Tibial nerve (tissue), 4 donors: Measurements from ENCODE around the gene MECP2. TPM values are rescaled to one million over a fixed set of nuclear protein-coding genes. Genes with fewer than 3 reads are reported as not detected.
"Not testable (repeated sequence)": the region's sequence is repeated elsewhere in the genome, so short reads cannot be mapped to it uniquely, and the experiment has no call there.

Experiments used
- DNase-seq, 2 donors: peaks; one replicate each; pipeline ENCODE4 v3.0.0-alpha.2; 2019; ENCODE audit warnings: low spot score in 2 of 2
- H3K27ac ChIP-seq, 4 donors: fragments of 200-600 bp; sonication (generic) in 3 of 4; one replicate each; pipeline ENCODE4 v1.5.1; 2017 to 2019; ENCODE audit warnings: mild to moderate bottlenecking in 1 of 4
- H3K27me3 ChIP-seq, 2 donors: fragments of 200-600 bp; sonication (generic) in 1 of 2; one replicate each; pipeline versions ENCODE4 v1.5.1 to v1.6.0; 2017 to 2019
- H3K36me3 ChIP-seq, 3 donors: fragments of 200-600 bp; sonication (generic); one replicate each; pipeline ENCODE4 v1.5.1; 2018 to 2019
- H3K4me1 ChIP-seq, 4 donors: fragments of 200-600 bp; sonication (generic) in 3 of 4; one replicate each; pipeline ENCODE4 v1.5.1; 2017 to 2019
- H3K4me3 ChIP-seq, 4 donors: fragments of 200-600 bp; sonication (generic) in 3 of 4; one replicate each; pipeline ENCODE4 v1.5.1; 2017 to 2019; ENCODE audit warnings: mild to moderate bottlenecking in 1 of 4, moderate library complexity in 1 of 4
- H3K9me3 ChIP-seq, 4 donors: fragments of 200-600 bp; sonication (generic) in 3 of 4; one replicate each; pipeline ENCODE4 v1.5.1; 2017 to 2019
- CTCF ChIP-seq, 5 experiments: fragments of 200-600 bp in 3 of 5; fragments of 450-650 bp in 2 of 5; sonication (generic) in 3 of 5; IDR thresholded peaks; one replicate each; pipeline ENCODE4 v1.5.1; 2016 to 2019; ENCODE audit warnings: antibody characterized with exemption in 5 of 5, mild to moderate bottlenecking in 3 of 5, moderate library complexity in 2 of 5
- EP300 ChIP-seq, 2 donors: sonication (generic); formaldehyde crosslinking; IDR thresholded peaks; one replicate each; pipeline ENCODE4 v1.6.1; 2017; ENCODE audit warnings: antibody characterized with exemption in 2 of 2, mild to moderate bottlenecking in 1 of 2
- POLR2A ChIP-seq, 2 donors: fragments of 450-650 bp; IDR thresholded peaks; one replicate each; pipeline ENCODE4 v1.6.1; 2017; ENCODE audit warnings: antibody characterized with exemption in 2 of 2, mild to moderate bottlenecking in 2 of 2, moderate library complexity in 2 of 2
- WGBS, 2 donors: methylation state at CpG; one replicate each; pipeline ENCODE4 v1.1.5; 2018; 5-methylcytosine and 5-hydroxymethylcytosine counted together
- total RNA-seq, 4 donors: library from RNA; depleted of rRNA; stranded (reverse); fragments of >200 nt; gene quantifications; one replicate each; pipeline ENCODE4 v1.1.0, GENCODE V29; 2016

MECP2 gene
- total RNA-seq, 4 donors from 2014 or later = 71.6 to 96.5 (median 83.1) TPM

GRCh38 chrX:154004315-154004714 is 93.2 kb downstream of the MECP2 start:
- no peaks in the 10 kb centered on the region for H3K27me3 ChIP-seq
- H3K9me3 ChIP-seq = no peaks in the 10 kb centered on the region
- H3K4me1 ChIP-seq = peaks cover 0 to 12% (median 2%) of the 10 kb centered on the region in 4 donors
- WGBS, 2 donors = 44 to 75% methylated on average over 4 to 11 of the region's 11 CpGs
- H3K4me3 ChIP-seq = no peak overlapping the region
- TF ChIP-seq CTCF (IDR thresholded peaks at IDR 0.05) (no peak), POLR2A (IDR thresholded peaks at IDR 0.05) (no peak)
- no peaks in the 10 kb centered on the region for H3K36me3 ChIP-seq
- DNase-seq = no peak
- no peak overlapping the region for H3K27ac ChIP-seq

- peak in 1 of 2 donors; percentile 32 for DNase-seq
- Histone ChIP-seq H3K36me3 (no peaks in the 10 kb centered on the region), H3K4me1 (peaks cover 0 to 12% (median 2%) of the 10 kb centered on the region in 4 donors), H3K9me3 (no peaks in the 10 kb centered on the region), H3K27ac (peak overlapping the region in 2 of 4 donors; percentile 69 to 77), H3K4me3 (no peak overlapping the region), H3K27me3 (no peaks in the 10 kb centered on the region)
- TF ChIP-seq CTCF (IDR thresholded peaks at IDR 0.05) = no peak
- peak in 1 of 2 donors; percentile 35 for TF ChIP-seq EP300 (IDR thresholded peaks at IDR 0.05)
- WGBS, 2 donors = 30 to 80% methylated on average over 8 to 17 of the region's 17 CpGs
Measured at GRCh38 chrX:154002215-154002719, 95.2 kb downstream of the MECP2 start.

GRCh38 chrX:154000051-154000450 is 97.5 kb downstream of the MECP2 start:
- H3K4me3 ChIP-seq = no peak overlapping the region
- H3K27ac ChIP-seq = peak overlapping the region in 1 of 4 donors; percentile 20
- no peaks in the 10 kb centered on the region for H3K9me3 ChIP-seq
- DNase-seq = no peak
- no peaks in the 10 kb centered on the region for H3K36me3 ChIP-seq
- H3K27me3 ChIP-seq = no peaks in the 10 kb centered on the region
- peaks cover 0 to 12% (median 2%) of the 10 kb centered on the region in 4 donors for H3K4me1 ChIP-seq
- TF ChIP-seq CTCF (IDR thresholded peaks at IDR 0.05) (no peak), EP300 (IDR thresholded peaks at IDR 0.05) (no peak), POLR2A (IDR thresholded peaks at IDR 0.05) (no peak)
- WGBS, 2 donors = 59 to 79% methylated on average over 5 of the region's 5 CpGs

GRCh38 chrX:153999359-154000037 is 98.0 kb downstream of the MECP2 start:
- no peaks in the 10 kb centered on the region for H3K9me3 ChIP-seq
- H3K36me3 ChIP-seq = no peaks in the 10 kb centered on the region
- no peak for DNase-seq
- TF ChIP-seq POLR2A (IDR thresholded peaks at IDR 0.05) (no peak), EP300 (IDR thresholded peaks at IDR 0.05) (no peak), CTCF (IDR thresholded peaks at IDR 0.05) (no peak)
- peak overlapping the region in 1 of 4 donors; percentile 20 for H3K27ac ChIP-seq
- WGBS, 2 donors = 30 to 66% methylated on average over 17 to 19 of the region's 19 CpGs
- no peaks in the 10 kb centered on the region for H3K27me3 ChIP-seq
- H3K4me3 ChIP-seq = no peak overlapping the region
- peaks cover 0 to 12% (median 2%) of the 10 kb centered on the region in 4 donors for H3K4me1 ChIP-seq

GRCh38 chrX:153995504-153995903 is 102.0 kb downstream of the MECP2 start:
- 95% methylated on average over 6 to 8 of the region's 8 CpGs for WGBS, 2 donors
- Histone ChIP-seq H3K36me3 (no peaks in the 10 kb centered on the region), H3K4me1 (peaks cover 0 to 4% (median 1%) of the 10 kb centered on the region in 4 donors), H3K9me3 (no peaks in the 10 kb centered on the region), H3K4me3 (no peak overlapping the region), H3K27ac (no peak overlapping the region), H3K27me3 (no peaks in the 10 kb centered on the region)
- no peak for DNase-seq
- TF ChIP-seq EP300 (IDR thresholded peaks at IDR 0.05) = no peak
- no peak for TF ChIP-seq POLR2A (IDR thresholded peaks at IDR 0.05)
- no peak for TF ChIP-seq CTCF (IDR thresholded peaks at IDR 0.05)

GRCh38 chrX:153994398-153994797 is 103.1 kb downstream of the MECP2 start:
- not testable (repeated sequence) for H3K27ac ChIP-seq, H3K4me3 ChIP-seq, H3K4me1 ChIP-seq, H3K36me3 ChIP-seq, H3K9me3 ChIP-seq, H3K27me3 ChIP-seq, DNase-seq
- 50 to 100% methylated on average over 1 to 4 of the region's 5 CpGs for WGBS, 2 donors
